Esophagus mucosa (tissue), 1 donor: Measurements from ENCODE around the gene SEZ6. TPM values are rescaled to one million over a fixed set of nuclear protein-coding genes. Genes with fewer than 3 reads are reported as not detected.

Experiments used
- total RNA-seq: library from RNA; stranded (reverse); gene quantifications from one replicate; pipeline ENCODE4 v1.2.4, GENCODE V29; 2023
- donor health status: DM: yes; HTN: yes; CAD: no.

Gene SEZ6
- total RNA-seq, 1 donor from 2014 or later: not detected

Other genes starting within 250 kb of the SEZ6 start
- 12.2 TPM for gene FAM222B, start 163.2 kb downstream of the SEZ6 start, total RNA-seq
- 31.7 TPM for gene ERAL1, start 151.0 kb downstream of the SEZ6 start, total RNA-seq
- gene FLOT2, start 108.3 kb downstream of the SEZ6 start, total RNA-seq: 111 TPM
- 10.0 TPM for gene DHRS13, start 103.0 kb downstream of the SEZ6 start, total RNA-seq
- gene PHF12, start 54.5 kb downstream of the SEZ6 start, total RNA-seq: 14.2 TPM
- 0.64 TPM for gene PIPOX, start 37.1 kb upstream of the SEZ6 start, total RNA-seq
- gene MYO18A, start 174.4 kb upstream of the SEZ6 start, total RNA-seq: 51.7 TPM
- gene CRYBA1, start 240.8 kb upstream of the SEZ6 start, total RNA-seq: not detected